ENCODE results near the gene NTHL1.

DNA sequence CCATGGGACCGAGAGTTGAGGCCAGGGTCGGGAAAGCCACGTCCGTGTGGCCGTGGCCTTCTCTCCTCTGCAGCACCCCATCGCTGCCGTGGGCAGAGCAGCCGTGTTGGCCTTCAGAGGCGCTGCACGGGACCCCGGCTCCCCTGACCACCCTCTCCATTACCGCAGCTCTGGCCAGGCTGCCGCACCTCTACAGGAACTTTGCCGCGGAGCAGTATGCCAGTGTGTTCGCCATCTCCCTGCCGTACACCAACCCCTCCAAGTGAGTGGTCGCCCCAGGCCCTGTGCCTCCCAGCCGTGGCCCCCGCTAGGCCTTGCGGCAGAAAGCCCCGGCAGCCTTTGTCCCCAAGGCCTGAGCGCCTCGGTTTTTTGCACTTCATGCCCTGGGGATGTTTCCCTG, 28.0 kb upstream of the NTHL1 start:
- no peak for TF ChIP-seq RAD21 (IDR thresholded peaks at IDR 0.05; ENCODE audit: low read depth)
- no peak for TF ChIP-seq TAF1 (IDR thresholded peaks at IDR 0.05; ENCODE audit: low read depth)
- TF ChIP-seq NFIC (IDR thresholded peaks at IDR 0.05), result no peak
- no peak for TF ChIP-seq CREB1 (IDR thresholded peaks at IDR 0.05; ENCODE audit: low read depth)
- TF ChIP-seq EGR1 (IDR thresholded peaks at IDR 0.05), result no peak
- TF ChIP-seq, protein P1, sequence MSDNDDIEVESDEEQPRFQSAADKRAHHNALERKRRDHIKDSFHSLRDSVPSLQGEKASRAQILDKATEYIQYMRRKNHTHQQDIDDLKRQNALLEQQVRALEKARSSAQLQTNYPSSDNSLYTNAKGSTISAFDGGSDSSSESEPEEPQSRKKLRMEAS (IDR thresholded peaks at IDR 0.05), result no peak
- TF ChIP-seq, protein P2, sequence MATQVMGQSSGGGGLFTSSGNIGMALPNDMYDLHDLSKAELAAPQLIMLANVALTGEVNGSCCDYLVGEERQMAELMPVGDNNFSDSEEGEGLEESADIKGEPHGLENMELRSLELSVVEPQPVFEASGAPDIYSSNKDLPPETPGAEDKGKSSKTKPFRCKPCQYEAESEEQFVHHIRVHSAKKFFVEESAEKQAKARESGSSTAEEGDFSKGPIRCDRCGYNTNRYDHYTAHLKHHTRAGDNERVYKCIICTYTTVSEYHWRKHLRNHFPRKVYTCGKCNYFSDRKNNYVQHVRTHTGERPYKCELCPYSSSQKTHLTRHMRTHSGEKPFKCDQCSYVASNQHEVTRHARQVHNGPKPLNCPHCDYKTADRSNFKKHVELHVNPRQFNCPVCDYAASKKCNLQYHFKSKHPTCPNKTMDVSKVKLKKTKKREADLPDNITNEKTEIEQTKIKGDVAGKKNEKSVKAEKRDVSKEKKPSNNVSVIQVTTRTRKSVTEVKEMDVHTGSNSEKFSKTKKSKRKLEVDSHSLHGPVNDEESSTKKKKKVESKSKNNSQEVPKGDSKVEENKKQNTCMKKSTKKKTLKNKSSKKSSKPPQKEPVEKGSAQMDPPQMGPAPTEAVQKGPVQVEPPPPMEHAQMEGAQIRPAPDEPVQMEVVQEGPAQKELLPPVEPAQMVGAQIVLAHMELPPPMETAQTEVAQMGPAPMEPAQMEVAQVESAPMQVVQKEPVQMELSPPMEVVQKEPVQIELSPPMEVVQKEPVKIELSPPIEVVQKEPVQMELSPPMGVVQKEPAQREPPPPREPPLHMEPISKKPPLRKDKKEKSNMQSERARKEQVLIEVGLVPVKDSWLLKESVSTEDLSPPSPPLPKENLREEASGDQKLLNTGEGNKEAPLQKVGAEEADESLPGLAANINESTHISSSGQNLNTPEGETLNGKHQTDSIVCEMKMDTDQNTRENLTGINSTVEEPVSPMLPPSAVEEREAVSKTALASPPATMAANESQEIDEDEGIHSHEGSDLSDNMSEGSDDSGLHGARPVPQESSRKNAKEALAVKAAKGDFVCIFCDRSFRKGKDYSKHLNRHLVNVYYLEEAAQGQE (IDR thresholded peaks at IDR 0.05; ENCODE audit: low read depth), result no peak
- TF ChIP-seq FOXM1 (IDR thresholded peaks at IDR 0.05; ENCODE audit: borderline replicate concordance, low read depth), result no peak
- no peak for TF ChIP-seq EP300 (IDR thresholded peaks at IDR 0.05; ENCODE audit: borderline replicate concordance)
- no peak for TF ChIP-seq YY1 (IDR thresholded peaks at IDR 0.05; ENCODE audit: low read depth)
- TF ChIP-seq, protein P3, sequence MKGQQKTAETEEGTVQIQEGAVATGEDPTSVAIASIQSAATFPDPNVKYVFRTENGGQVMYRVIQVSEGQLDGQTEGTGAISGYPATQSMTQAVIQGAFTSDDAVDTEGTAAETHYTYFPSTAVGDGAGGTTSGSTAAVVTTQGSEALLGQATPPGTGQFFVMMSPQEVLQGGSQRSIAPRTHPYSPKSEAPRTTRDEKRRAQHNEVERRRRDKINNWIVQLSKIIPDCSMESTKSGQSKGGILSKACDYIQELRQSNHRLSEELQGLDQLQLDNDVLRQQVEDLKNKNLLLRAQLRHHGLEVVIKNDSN (IDR thresholded peaks at IDR 0.05), result no peak
- TF ChIP-seq ZBTB7A (IDR thresholded peaks at IDR 0.05; ENCODE audit: low read depth), result no peak
- no peak for TF ChIP-seq CEBPB (IDR thresholded peaks at IDR 0.05)
- no peak for TF ChIP-seq TEAD4 (IDR thresholded peaks at IDR 0.05)

Measured in Ishikawa (cell line).